Panc1 (cell line): Measurements from ENCODE around the gene ITLN1. TPM values are rescaled to one million over a fixed set of nuclear protein-coding genes. Genes with fewer than 3 reads are reported as not detected.
"Not testable (repeated sequence)": the region's sequence is repeated elsewhere in the genome, so short reads cannot be mapped to it uniquely, and the experiment has no call there.

Source experiments
- ATAC-seq: fragments of 200-7000 bp; cut with Tn5 transposase; 2 replicates; pipeline ENCODE4 v1.9.1; 2020; ENCODE audit warnings: mild to moderate bottlenecking, moderate library complexity
- BruUV-seq: library from RNA; stranded (reverse); fragments of 400-500 nt; replicated peaks from 2 replicates; lab custom pipeline; 2021; lab: Mats Ljungman, UMichigan
- CTCF ChIA-PET: fragments of 300-600 bp; sonication (Branson Sonifier 250); formaldehyde crosslinking; loops from one replicate; lab custom pipeline; 2022; ENCODE audit warnings: antibody characterized with exemption; lab: Charles Lee
- POLR2A ChIA-PET: fragments of 300-600 bp; sonication (Branson Sonifier 250); formaldehyde crosslinking; loops from one replicate; lab custom pipeline; 2022; ENCODE audit warnings: antibody characterized with exemption; lab: Charles Lee
- DNase-seq: peaks from one replicate; pipeline ENCODE4 v3.0.0-alpha.2; 2010; ENCODE audit warnings: low read depth, low spot score
- H3K27ac ChIP-seq: 2 replicates; pipeline ENCODE4 v1.5.1; 2011; ENCODE audit warnings: mild to moderate bottlenecking, low read length, inconsistent platforms
- H3K27me3 ChIP-seq: fragments of 200-500 bp; sonication (Bioruptor generic); 2 replicates; pipeline ENCODE4 v1.6.0; 2014; ENCODE audit warnings: low read length, inconsistent platforms; ENCODE audit not compliant: control insufficient read depth, insufficient read depth
- H3K36me3 ChIP-seq: fragments of 200-500 bp; sonication (Bioruptor generic); 2 replicates; pipeline ENCODE4 v1.5.1; 2014; ENCODE audit warnings: inconsistent platforms, mild to moderate bottlenecking, low read length, moderate library complexity; ENCODE audit not compliant: control insufficient read depth, insufficient read depth
- H3K4me1 ChIP-seq: 2 replicates; pipeline ENCODE4 v1.5.1; 2011; ENCODE audit warnings: inconsistent platforms, mild to moderate bottlenecking, low read length, moderate library complexity; ENCODE audit not compliant: control insufficient read depth, insufficient read depth
- H3K4me3 ChIP-seq, 2 experiments: 2 replicates each; pipeline ENCODE4 v1.5.1; 2011 to 2012; ENCODE audit warnings: low read depth in 2 of 2, low read length in 2 of 2, mild to moderate bottlenecking in 2 of 2, inconsistent platforms in 1 of 2, moderate library complexity in 1 of 2
- H3K9me3 ChIP-seq: fragments of 200-500 bp; sonication (Bioruptor generic); 2 replicates; pipeline ENCODE4 v1.5.1; 2014; ENCODE audit warnings: low read depth, mild to moderate bottlenecking, inconsistent platforms, low read length, moderate library complexity; ENCODE audit not compliant: control insufficient read depth, insufficient read depth
- POLR2AphosphoS5 ChIP-seq: IDR thresholded peaks from 2 replicates; pipeline ENCODE4 v1.6.1; 2012; ENCODE audit warnings: mild to moderate bottlenecking, low read depth, low read length, moderate library complexity
- SIN3A ChIP-seq: IDR thresholded peaks from 2 replicates; pipeline ENCODE4 v1.6.1; 2012; ENCODE audit warnings: low read depth, mild to moderate bottlenecking, low read length, moderate library complexity, borderline replicate concordance; ENCODE audit not compliant: insufficient read depth
- TCF7L2 ChIP-seq: IDR thresholded peaks from 2 replicates; pipeline ENCODE4 v1.6.1; 2011; ENCODE audit warnings: mild to moderate bottlenecking, low read depth, low read length, inconsistent platforms
- in situ Hi-C: cut with HindIII; loops from 2 replicates; pipeline ENCODE4 v1.10.0; 2016; ENCODE audit warnings: low sequenced_read_pairs, low pct_unique_long_range_greater_than_20kb
- intact Hi-C: fragments of 100-400 bp; cut with micrococcal nuclease; formaldehyde crosslinking; loops from one replicate; pipeline ENCODE4 v1.10.0; 2022; ENCODE audit not compliant: unreplicated experiment
- total RNA-seq: library from RNA; stranded (reverse); gene quantifications from one replicate; pipeline ENCODE4 v1.2.1, GENCODE V29; 2021; ENCODE audit not compliant: unreplicated experiment
- TF ChIP-seq, protein P1 (sequence below): fragments of 450-650 bp; IDR thresholded peaks from 2 replicates; pipeline ENCODE4 v1.5.1; 2017; ENCODE audit warnings: mild to moderate bottlenecking
- TF ChIP-seq, protein P2 (sequence below), 2 experiments: IDR thresholded peaks; 2 replicates each; pipeline ENCODE4 v1.6.1; 2011 to 2012; ENCODE audit warnings: low read depth in 2 of 2, control low read depth in 1 of 2, low read length in 1 of 2, mild to moderate bottlenecking in 1 of 2, moderate library complexity in 1 of 2; ENCODE audit not compliant: insufficient read depth in 1 of 2

The ITLN1 gene
- total RNA-seq, 1 experiment from 2014 or later = not detected

DNA sequence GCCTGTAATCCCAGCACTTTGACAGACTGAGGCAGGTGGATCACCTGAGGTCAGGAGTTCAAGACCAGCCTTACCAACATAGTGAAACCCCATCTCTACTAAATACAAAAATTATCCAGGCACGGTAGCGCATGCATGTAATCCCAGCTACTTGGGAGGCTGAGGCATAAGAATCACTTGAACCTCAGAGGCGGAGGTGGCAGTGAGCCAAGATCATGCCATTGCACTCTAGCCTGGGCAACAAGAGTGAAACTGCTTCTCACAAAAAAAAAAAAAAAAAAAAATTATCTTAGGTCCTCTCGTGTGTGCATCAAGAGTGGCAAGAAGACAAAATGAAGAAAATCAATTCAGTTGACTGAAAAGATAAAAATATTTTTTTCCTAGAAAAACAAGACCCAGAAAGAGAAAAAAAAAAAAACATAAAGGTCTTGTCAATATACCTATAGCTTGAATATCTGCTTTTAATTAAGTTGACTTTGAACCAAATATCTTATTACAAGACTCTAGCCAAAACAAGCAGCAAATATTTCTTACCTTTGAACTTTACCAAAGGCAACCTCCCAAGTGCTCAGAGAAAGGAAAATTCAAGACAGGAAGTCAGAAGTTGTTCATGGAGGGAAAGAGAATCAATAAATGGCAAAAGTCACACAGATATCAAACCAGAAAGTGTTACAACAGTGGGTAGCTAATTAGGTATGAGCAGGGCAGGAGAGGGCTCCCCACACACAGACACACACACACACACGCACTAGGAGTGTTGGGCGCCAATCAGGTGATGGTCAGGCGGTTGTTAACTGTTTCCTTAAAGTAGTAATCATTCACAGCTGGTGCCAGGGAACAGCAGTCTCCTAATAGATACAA lies 40.0 kb upstream of the ITLN1 start:
- in situ Hi-C loops = no loop called here
- no peaks in the 10 kb centered on the region for H3K27me3 ChIP-seq
- POLR2A ChIA-PET = no interaction called here
- no TSS peak for BruUV-seq
- H3K4me1 ChIP-seq = no peaks in the 10 kb centered on the region
- no peak overlapping the region for H3K4me3 ChIP-seq
- no peaks in the 10 kb centered on the region for H3K9me3 ChIP-seq
- no peak for DNase-seq
- CTCF ChIA-PET = no interaction called here
- H3K27ac ChIP-seq = no peak overlapping the region
- no peak for ATAC-seq
- no peak for TF ChIP-seq POLR2AphosphoS5
- TF ChIP-seq, protein P1, sequence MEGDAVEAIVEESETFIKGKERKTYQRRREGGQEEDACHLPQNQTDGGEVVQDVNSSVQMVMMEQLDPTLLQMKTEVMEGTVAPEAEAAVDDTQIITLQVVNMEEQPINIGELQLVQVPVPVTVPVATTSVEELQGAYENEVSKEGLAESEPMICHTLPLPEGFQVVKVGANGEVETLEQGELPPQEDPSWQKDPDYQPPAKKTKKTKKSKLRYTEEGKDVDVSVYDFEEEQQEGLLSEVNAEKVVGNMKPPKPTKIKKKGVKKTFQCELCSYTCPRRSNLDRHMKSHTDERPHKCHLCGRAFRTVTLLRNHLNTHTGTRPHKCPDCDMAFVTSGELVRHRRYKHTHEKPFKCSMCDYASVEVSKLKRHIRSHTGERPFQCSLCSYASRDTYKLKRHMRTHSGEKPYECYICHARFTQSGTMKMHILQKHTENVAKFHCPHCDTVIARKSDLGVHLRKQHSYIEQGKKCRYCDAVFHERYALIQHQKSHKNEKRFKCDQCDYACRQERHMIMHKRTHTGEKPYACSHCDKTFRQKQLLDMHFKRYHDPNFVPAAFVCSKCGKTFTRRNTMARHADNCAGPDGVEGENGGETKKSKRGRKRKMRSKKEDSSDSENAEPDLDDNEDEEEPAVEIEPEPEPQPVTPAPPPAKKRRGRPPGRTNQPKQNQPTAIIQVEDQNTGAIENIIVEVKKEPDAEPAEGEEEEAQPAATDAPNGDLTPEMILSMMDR = no peak
- TF ChIP-seq, protein P2, sequence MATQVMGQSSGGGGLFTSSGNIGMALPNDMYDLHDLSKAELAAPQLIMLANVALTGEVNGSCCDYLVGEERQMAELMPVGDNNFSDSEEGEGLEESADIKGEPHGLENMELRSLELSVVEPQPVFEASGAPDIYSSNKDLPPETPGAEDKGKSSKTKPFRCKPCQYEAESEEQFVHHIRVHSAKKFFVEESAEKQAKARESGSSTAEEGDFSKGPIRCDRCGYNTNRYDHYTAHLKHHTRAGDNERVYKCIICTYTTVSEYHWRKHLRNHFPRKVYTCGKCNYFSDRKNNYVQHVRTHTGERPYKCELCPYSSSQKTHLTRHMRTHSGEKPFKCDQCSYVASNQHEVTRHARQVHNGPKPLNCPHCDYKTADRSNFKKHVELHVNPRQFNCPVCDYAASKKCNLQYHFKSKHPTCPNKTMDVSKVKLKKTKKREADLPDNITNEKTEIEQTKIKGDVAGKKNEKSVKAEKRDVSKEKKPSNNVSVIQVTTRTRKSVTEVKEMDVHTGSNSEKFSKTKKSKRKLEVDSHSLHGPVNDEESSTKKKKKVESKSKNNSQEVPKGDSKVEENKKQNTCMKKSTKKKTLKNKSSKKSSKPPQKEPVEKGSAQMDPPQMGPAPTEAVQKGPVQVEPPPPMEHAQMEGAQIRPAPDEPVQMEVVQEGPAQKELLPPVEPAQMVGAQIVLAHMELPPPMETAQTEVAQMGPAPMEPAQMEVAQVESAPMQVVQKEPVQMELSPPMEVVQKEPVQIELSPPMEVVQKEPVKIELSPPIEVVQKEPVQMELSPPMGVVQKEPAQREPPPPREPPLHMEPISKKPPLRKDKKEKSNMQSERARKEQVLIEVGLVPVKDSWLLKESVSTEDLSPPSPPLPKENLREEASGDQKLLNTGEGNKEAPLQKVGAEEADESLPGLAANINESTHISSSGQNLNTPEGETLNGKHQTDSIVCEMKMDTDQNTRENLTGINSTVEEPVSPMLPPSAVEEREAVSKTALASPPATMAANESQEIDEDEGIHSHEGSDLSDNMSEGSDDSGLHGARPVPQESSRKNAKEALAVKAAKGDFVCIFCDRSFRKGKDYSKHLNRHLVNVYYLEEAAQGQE (IDR thresholded peaks at IDR 0.05; ENCODE audit: insufficient read depth in 1 of 2, low read depth in 2 of 2, low read length in 1 of 2) = no peak
- no peak for TF ChIP-seq TCF7L2
- TF ChIP-seq SIN3A = no peak
- intact Hi-C loops = no loop called here
- H3K36me3 ChIP-seq = no peaks in the 10 kb centered on the region

DNA sequence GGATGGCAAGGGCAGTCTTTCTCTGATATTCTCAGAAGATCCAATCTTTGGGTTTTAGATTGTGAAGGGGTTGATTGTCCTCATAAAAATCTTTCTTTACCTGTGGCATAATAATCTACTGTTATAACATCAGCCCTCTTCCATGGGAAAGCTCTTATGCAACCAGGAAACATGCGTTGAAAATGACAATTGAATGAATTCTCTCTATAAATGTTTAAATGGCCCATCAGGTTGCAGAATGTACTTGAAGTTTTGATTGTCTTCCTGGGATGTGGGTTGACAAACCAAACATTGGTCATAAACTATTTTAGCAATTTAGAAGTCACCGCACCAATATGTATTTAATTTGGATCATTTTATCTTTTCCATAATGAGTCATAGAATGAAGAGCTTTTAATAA lies 31.7 kb upstream of the ITLN1 start:
- Histone ChIP-seq H3K27ac (no peak overlapping the region), H3K4me1 (no peaks in the 10 kb centered on the region), H3K36me3 (no peaks in the 10 kb centered on the region), H3K27me3 (peaks cover 3% of the 10 kb centered on the region; the same call in 1 of the 2 replicates), H3K4me3 (no peak overlapping the region), H3K9me3 (no peaks in the 10 kb centered on the region)
- BruUV-seq = no TSS peak
- ChIA-PET CTCF (no interaction called here), POLR2A (no interaction called here)
- intact Hi-C loops = no loop called here
- ATAC-seq (no peak), DNase-seq (no peak)
- in situ Hi-C loops = no loop called here
- no peak for TF ChIP-seq TCF7L2
- TF ChIP-seq, protein P2 (IDR thresholded peaks at IDR 0.05; ENCODE audit: insufficient read depth in 1 of 2, low read depth in 2 of 2, low read length in 1 of 2) = no peak
- TF ChIP-seq SIN3A = no peak
- TF ChIP-seq POLR2AphosphoS5 = no peak
- TF ChIP-seq, protein P1 = no peak

DNA sequence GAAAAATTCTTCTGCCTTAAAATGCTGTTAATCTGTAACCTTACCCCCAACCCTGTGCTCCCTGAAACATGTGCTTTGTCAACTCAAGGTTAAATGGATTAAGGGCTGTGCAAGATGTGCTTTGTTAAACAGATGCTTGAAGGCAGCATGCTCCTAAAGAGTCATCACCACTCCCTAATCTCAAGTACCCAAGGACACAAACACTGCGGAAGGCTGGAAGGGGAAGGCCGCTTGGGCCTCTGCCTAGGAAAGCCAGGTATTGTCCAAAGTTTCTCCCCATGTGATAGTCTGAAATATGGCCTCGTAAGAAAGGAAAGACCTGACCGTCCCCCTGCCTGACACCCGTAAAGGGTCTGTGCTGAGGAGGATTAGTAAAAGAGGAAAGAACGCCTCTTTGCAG lies 28.2 kb upstream of the ITLN1 start:
- POLR2A ChIA-PET = not testable (repeated sequence)

More for the DNA sequence above, 28.2 kb upstream of the ITLN1 start:
- H3K27ac ChIP-seq, H3K9me3 ChIP-seq, H3K36me3 ChIP-seq, ATAC-seq, H3K4me1 ChIP-seq, DNase-seq, H3K27me3 ChIP-seq, CTCF ChIA-PET, H3K4me3 ChIP-seq, intact Hi-C loops, BruUV-seq, in situ Hi-C loops: not testable (repeated sequence)
